Tibial nerve (tissue), 4 donors: ENCODE measurements around the gene WNT9B.

Experiments used
- EP300 ChIP-seq, 2 donors: sonication (generic); formaldehyde crosslinking; IDR thresholded peaks; one replicate each; pipeline ENCODE4 v1.6.1; 2017; ENCODE audit warnings: antibody characterized with exemption in 2 of 2, mild to moderate bottlenecking in 1 of 2
- POLR2A ChIP-seq, 2 donors: fragments of 450-650 bp; IDR thresholded peaks; one replicate each; pipeline ENCODE4 v1.6.1; 2017; ENCODE audit warnings: antibody characterized with exemption in 2 of 2, mild to moderate bottlenecking in 2 of 2, moderate library complexity in 2 of 2
- TF ChIP-seq, protein P1 (sequence below), 5 experiments: fragments of 200-600 bp in 3 of 5; fragments of 450-650 bp in 2 of 5; sonication (generic) in 3 of 5; IDR thresholded peaks; one replicate each; pipeline ENCODE4 v1.5.1; 2016 to 2019; ENCODE audit warnings: antibody characterized with exemption in 5 of 5, mild to moderate bottlenecking in 3 of 5, moderate library complexity in 2 of 5

DNA sequence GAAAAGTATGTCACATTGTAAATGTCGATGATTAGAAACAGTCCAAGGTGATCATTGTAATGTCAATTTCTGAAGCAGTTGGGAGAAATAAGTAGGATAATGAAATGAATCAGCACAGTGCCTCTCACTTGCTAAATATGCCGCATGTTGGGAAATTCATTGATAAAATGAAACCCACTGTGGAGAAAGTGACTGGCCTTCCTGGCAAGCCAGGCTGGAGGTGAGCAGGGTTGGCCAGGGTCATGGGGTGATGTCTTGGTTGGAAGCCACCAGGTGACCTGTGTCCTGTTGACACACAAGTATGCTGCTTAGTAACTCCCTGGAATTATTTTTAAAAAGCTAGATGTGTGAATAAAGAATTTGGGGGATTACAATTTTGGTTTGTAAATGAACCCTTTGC lies 14.9 kb upstream of the WNT9B start:
- TF ChIP-seq, protein P1, sequence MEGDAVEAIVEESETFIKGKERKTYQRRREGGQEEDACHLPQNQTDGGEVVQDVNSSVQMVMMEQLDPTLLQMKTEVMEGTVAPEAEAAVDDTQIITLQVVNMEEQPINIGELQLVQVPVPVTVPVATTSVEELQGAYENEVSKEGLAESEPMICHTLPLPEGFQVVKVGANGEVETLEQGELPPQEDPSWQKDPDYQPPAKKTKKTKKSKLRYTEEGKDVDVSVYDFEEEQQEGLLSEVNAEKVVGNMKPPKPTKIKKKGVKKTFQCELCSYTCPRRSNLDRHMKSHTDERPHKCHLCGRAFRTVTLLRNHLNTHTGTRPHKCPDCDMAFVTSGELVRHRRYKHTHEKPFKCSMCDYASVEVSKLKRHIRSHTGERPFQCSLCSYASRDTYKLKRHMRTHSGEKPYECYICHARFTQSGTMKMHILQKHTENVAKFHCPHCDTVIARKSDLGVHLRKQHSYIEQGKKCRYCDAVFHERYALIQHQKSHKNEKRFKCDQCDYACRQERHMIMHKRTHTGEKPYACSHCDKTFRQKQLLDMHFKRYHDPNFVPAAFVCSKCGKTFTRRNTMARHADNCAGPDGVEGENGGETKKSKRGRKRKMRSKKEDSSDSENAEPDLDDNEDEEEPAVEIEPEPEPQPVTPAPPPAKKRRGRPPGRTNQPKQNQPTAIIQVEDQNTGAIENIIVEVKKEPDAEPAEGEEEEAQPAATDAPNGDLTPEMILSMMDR (IDR thresholded peaks at IDR 0.05): no peak
- TF ChIP-seq POLR2A (IDR thresholded peaks at IDR 0.05): no peak
- no peak for TF ChIP-seq EP300 (IDR thresholded peaks at IDR 0.05)
